Hippocampal formation (tissue), 2 donors: ENCODE measurements around the gene GNMT.
"Not testable (repeated sequence)": the region's sequence is repeated elsewhere in the genome, so short reads cannot be mapped to it uniquely, and the experiment has no call there.

Experiments used
- DNase-seq, 2 donors: peaks; one replicate each; lab custom pipeline; 2025; lab: John Stamatoyannopoulos, UW

GNMT gene

GRCh38 chr6:42978487-42978838 lies 17.9 kb downstream of the GNMT start:
- no peak for DNase-seq

GRCh38 chr6:42978839-42979522 lies 18.4 kb downstream of the GNMT start, which contains the start of gene PEX6:
PEX6 (minus strand) TSS chr6:42979181; CDS start chr6:42979150, 31 bp downstream.
- DNase-seq = peak; percentile 73 to 81

DNA sequence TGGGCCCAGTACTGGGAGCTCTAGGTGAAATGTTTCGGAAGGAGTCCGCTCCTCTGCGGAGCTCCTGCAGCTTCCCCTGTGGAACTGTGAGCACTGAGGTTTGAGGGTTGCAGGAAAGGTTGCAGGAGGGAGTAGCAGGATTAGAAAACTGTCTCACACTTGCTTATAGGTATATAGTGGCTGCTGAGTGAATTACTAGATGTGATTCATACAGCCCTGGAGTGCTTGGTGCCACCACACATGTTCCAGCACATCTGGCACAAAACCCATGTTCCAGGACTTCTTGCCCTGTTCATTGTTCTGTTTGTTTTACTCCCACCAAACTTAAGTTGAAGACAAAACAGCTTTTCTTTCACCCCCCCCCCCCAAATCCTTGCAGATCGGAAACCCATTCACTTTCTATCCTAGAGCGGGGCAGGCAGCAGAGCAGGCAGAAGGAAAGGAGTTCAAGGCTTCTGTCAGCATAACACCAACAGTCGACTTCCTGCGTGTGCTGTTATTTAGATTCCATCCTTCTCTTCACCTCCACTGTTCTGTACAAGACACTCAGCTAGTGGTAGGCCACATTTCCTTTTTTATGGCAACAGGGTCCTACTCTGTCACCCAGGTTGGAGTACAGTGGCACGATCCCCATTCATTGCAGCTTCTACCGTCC lies 19.1 kb downstream of the GNMT start:
- no peak for DNase-seq

DNA sequence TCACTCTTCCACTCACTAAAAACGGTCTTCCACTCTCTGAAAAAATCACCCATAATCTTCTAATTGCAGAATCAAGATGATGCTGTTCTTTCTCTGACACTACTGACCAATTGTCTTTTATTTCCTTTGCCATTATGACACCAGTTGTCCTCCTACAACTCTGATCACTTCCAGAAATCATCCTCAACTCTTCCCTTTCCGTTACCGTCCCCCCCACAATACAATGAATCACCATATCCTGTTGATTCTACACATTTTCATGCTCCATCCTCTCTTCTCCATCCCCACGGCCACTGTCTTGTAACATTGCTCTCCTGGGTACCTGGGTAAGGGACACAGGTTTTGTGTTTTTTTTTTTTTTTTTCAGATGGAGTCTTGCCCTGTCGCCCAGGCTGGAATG lies 21.3 kb downstream of the GNMT start:
- no peak for DNase-seq

DNA sequence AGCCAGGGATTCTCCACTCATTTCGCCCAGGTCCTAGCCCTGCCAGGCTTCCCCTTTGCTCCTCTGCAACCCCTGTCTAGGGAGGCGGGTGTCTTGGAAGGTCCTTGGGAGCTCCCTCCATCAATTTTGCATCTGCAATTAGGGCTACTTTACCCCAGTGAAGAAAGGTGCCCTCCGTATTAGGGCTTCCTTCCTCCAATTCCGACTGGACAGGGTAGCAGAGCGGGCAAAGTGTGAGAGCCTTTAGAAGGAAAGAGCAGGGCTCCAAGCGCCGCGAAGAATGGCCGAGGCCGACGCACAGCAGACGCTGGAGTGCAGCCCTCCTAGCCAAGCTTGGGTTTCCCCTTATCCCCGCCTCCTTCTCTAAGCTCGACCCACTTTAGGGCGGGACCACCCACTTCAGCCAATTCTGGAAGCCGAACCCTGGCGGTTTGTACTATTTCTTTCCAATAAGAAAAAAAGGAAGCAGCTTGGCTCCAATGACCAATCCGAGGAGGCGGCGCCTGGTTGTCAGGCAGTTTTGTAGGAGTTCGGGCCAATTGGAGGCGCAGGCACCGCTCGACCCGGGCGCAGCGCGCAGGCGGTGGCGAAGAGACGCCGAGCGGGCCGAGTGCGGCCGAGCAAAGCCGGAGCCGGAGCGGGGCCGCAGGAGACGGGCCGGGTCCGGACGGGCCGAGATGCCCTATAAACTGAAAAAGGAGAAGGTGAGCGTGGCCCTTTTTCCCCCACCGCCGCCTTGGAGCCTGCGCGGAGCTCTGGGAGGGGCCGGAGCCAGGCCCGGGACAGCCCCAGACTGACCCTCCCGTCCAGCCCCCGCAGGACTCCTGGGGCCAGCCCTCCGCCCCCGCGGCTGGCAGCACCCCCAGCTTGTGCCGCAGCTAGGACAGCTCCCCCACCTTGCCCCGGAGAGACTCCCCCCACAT lies 23.7 kb downstream of the GNMT start, which contains the start of gene PPP2R5D:
TSS of gene PPP2R5D (plus strand) at position 570 of the 923 bp plus-strand sequence. CDS start at position 678, 108 bp downstream.
- DNase-seq = peak; percentile 98 to 100

GRCh38 chr6:42984924-42985475 lies 24.4 kb downstream of the GNMT start:
- no peak for DNase-seq

- DNase-seq = no peak
These were observed 27.2 kb downstream of the GNMT start for GRCh38 chr6:42987533-42988451.

DNA sequence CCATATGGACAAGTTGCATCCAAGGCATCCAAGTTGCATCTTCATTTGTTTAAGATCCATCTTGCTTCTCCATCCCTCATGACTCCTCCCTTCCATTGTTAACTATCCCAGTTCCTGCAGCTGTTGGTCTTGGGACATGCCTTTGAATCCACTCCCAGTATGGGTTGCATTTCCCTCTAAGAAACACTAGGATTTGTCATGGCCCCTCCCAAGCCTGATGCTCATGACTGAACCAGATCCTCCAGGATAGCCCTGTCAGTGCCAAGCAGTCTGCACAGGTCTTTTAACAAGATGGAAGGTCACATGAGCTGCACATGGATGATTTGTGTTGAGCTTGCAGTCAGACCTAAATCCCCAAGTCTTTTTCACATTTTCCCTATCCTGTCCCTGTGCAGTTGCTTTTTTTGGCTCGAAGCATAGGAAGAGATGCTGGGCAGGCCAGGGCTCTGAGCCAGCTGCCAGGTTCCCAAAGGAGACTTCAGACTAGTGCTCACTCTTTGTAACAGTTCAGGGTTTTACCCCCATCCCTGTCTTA lies 28.0 kb downstream of the GNMT start:
- DNase-seq = no peak

- no peak for DNase-seq
These were observed 29.4 kb downstream of the GNMT start for GRCh38 chr6:42989923-42990322.

DNA sequence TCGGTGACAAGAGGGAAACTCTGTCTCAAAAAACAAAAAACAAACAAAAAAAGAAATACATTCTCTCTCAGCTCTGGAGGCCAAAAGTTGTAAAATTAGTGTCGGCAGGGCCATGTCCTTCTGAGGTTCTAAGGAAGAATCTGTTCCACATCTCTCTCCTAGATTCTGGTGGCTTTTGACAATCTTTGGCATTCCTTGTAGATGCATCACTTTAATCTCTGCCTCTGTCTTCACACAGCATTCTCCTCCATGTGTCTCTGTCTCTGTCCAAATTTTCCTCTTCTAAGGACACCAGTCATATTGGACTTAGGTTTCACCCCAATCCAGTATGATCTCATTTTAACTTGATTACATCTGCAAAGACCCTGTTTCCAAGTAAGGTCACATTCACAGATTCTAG lies 32.9 kb downstream of the GNMT start:
- no peak for DNase-seq

DNA sequence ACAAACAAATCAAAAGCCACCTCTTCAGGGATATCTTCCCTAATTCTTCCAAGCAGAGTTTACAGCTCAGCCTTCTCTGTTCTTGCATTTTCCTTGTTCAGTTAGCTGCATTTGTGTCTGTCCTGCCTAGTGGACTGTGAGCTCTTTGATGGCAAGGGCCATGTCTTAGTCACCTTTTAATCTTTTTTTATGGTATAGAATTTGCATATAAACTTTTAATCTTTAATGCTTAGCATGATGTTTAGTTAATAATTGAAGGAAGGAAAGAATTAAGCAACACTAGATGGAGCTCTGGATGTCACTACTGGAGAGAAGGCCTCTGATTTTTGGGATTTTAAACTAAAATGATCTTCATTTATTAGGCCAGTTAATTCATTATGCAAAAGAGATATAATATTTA lies 36.0 kb downstream of the GNMT start:
- no peak for DNase-seq

DNA sequence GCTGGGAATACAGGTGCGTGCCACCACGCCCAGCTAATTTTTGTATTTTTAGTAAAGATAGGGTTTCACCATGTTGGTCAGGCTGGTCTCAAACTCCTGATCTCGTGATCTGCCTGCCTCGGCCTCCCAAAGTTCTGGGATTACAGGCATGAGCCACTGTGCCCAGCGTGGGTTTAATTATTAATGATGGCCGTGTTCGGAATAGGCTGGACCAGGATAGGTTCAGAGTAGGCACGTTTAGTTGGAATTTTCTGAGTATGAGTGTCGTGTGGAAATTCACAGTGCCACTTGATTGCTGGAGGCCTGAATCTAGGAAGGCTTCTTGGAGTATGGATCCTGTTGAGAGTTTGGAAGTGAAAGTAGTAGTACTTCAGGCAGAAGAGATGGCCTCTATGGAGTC lies 37.7 kb downstream of the GNMT start:
- DNase-seq = not testable (repeated sequence)

- DNase-seq = no peak
These were observed 41.3 kb downstream of the GNMT start for GRCh38 chr6:43001843-43002242.

GRCh38 chr6:43005844-43006243 lies 45.3 kb downstream of the GNMT start:
- no peak for DNase-seq

- no peak for DNase-seq
These were observed 45.7 kb downstream of the GNMT start for GRCh38 chr6:43006251-43006650.

DNA sequence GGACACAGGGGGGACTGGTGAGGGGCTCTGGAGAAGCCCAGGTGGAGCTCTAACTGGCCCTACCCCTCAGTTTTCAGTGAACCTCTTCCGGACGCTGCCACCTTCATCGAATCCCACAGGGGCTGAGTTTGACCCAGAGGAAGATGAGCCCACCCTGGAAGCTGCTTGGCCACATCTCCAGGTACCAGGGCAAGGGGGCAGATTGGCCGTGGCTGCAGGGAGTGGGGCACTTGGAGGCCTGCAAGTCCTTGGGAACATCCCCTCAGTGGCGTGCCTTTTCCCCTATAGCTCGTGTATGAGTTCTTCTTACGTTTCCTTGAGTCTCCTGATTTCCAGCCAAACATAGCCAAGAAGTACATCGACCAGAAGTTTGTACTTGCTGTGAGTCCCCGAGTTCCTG lies 46.6 kb downstream of the GNMT start:
- DNase-seq = no peak

- DNase-seq = no peak
These were observed 48.6 kb downstream of the GNMT start for GRCh38 chr6:43009124-43009523.

- no peak for DNase-seq
These were observed 50.7 kb downstream of the GNMT start for GRCh38 chr6:43011207-43011606.

DNA sequence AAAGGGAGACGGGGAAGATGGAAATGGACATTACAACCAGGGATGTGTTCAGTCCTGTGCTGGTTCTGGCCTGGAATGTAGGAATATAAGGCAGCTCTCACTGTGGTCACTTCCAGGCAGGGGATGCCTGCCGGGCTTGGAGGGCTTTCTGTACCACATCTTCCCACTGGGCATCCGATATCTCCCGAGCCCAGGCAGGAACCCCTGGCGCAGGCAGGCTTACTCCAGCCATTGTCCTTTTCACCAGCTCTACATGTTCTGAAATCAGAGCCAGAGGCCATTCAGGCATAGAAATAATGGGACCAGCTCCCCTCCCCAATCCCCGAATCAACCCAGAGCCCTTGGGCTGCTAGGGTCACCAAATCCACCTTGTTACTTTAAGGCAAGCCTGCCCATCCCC lies 51.8 kb downstream of the GNMT start:
- no peak for DNase-seq

DNA sequence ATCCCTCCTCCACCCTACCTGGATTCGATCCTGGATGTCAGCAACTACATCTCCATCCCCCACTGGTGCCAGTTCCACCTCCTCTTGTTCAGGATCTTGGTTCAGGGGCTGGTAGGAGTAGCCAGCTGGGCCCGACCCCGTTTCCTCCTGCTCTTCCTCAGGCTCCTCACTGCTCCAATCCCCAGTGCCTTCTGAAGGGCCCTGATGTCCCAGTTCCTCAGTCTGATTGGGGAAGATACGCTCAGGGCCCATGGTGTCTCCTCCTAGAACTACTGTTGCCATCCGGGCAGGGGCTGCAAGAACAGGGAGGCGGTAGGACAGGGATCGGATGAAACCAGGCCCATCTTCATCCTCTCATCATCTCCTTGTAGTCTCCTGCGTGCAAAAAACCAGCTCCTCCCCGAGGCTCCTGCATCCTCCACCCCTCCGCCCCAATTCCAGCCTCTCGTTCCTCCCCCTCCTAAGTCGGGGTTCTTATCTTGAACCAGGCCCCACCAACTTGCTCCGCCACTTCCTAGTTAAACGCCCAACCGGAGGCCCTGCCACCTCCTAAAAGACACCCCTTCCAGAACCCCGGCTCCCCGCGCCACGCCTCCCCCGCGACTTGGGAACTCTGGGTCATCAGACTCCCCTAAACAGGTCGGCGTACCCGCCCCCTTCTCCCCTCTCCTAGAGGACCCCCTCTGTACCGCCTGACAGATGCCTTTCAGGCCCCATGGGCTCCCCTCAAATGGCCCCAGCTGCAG lies 52.7 kb downstream of the GNMT start:
- no peak for DNase-seq
